Measurements from ENCODE around the gene ILKAP.
"Not testable (repeated sequence)": the region's sequence is repeated elsewhere in the genome, so short reads cannot be mapped to it uniquely, and the experiment has no call there.

The ILKAP gene

GRCh38 chr2:238173692-238174091 is 29.8 kb downstream of the ILKAP start:
- no peak for DNase-seq (ENCODE audit: extremely low read depth, low read depth)
- no peak; the same call in 1 of the 2 replicates for TF ChIP-seq CTCF (IDR thresholded peaks at IDR 0.05; ENCODE audit: low read depth, low read length)

GRCh38 chr2:238172439-238172838 is 31.1 kb downstream of the ILKAP start:
- no peak for DNase-seq (ENCODE audit: extremely low read depth, low read depth)
- TF ChIP-seq CTCF (IDR thresholded peaks at IDR 0.05; ENCODE audit: low read depth, low read length): no peak

- no peak for DNase-seq (ENCODE audit: extremely low read depth, low read depth)
- TF ChIP-seq CTCF (IDR thresholded peaks at IDR 0.05; ENCODE audit: low read depth, low read length): no peak
Observed at GRCh38 chr2:238171575-238172187, 31.8 kb downstream of the ILKAP start.

DNA sequence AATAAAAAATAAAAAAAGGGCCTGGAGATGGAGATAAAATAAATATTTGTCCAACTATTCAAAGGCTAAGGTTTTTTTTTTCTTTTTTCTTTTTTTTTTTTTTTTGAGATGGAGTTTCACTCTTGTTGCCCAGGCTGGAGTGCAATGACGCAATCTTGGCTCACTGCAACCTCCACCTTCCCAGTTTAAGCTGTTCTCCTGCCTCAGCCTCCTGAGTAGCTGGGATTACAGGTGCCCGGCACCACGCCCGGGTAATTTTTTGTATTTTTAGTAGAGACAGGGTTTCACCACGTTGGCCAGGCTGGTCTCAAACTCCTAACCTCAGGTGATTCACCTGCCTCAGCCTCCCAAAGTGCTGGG is 32.4 kb downstream of the ILKAP start:
- DNase-seq (ENCODE audit: extremely low read depth, low read depth): not testable (repeated sequence)

DNA sequence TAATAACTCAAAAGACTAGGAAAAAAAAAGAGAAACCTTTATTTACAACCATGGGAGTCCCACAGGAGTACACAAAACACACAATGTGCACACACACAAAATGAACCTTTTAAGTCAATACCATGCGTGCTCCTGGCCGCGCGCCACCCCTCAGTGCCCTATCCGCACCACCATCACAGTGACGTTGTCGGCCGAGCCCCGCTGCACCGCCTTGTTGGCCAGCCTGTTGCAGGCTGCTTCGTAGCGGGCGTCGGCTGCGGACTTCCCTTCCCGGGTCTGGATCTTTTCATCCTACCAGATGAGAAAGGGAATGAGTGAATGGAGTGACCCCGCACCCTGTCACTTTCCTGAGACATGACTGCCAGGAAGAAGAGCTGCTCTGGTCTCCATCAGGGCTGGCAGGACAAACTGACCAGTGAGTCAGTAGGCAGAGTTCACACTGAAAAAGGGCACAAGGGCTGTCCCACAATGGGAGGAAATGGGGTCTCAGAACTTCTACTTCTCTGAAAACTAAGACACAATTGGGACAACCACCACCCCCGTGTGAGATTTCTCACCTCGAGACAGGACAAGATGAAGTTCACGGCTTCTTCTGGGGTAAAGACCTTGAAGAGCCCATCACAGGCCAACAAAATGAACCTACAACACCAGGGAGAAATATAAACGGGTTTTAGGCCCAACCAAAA is 33.0 kb downstream of the ILKAP start:
- DNase-seq (ENCODE audit: extremely low read depth, low read depth): no peak
- TF ChIP-seq CTCF (IDR thresholded peaks at IDR 0.05; ENCODE audit: low read depth, low read length): no peak

DNA sequence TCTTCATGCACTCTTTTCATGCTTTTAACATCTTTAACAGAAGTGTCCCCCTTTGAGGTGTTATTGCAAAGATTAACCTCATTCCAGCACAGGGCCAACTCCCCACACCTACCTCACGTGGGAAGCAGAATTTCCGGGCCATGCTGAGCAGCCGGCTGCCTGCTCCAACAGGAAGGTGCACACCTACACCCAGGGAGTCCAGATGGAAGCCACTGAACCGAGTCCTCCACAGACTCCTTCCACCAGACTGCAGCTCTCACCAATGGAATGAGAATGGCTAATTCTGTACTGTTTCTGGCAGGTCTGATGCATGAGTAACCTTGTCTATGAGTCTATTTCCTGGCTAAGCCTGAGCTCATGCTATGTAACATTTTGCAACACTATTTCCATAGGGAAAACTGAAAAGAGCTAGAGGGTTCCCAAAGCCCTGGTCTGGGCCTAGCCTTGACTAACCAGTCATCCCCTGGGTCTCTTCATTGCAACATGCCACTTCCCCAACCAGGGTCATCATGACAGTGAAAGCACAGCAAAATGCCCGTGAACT is 33.7 kb downstream of the ILKAP start:
- TF ChIP-seq CTCF (IDR thresholded peaks at IDR 0.05; ENCODE audit: low read depth, low read length): no peak
- DNase-seq (ENCODE audit: extremely low read depth, low read depth): peak; percentile 81

DNA sequence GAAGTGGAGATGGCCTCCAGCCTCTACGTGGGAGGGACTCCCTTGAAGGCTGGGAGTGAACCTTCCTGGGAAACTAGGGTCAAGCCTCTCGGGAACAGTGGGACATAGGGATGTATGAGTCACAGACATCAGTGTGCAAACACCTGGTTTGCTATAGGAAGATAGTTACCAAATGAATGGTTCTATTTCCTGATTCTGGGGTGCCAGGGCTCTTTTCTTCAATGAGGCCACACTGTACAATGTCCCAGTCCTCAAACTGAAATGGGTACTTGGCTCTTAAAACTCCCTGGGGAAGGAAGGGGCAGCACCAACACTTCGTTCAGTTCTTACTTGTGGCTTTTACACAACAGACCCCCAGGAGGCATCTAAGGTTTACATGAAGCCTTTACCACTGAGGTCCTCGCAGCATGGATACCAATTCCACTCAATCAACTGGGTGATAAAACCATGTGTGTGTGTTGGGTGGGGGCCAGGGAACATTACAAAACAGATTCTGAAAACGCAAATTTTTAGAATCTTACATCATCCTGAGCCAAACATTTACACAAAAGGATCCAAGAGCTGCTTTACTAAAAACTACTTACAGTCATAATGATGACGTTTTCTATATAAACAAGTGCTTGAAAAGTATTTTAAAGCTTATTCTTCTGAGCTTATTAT is 34.3 kb downstream of the ILKAP start:
- TF ChIP-seq CTCF (IDR thresholded peaks at IDR 0.05; ENCODE audit: low read depth, low read length): no peak
- DNase-seq (ENCODE audit: extremely low read depth, low read depth): peak; percentile 89
